H1 (cell line): ENCODE data around the gene ZDHHC22. TPM values are rescaled to one million over a fixed set of nuclear protein-coding genes. Genes with fewer than 3 reads are reported as not detected.

Source experiments
- CTCF ChIA-PET: fragments of 300-600 bp; sonication (Branson Sonifier 250); formaldehyde crosslinking; loops from one replicate; lab custom pipeline; 2021; ENCODE audit not compliant: partially characterized antibody; lab: Charles Lee
- POLR2A ChIA-PET: fragments of 300-600 bp; sonication (Branson Sonifier 250); formaldehyde crosslinking; loops from one replicate; lab custom pipeline; 2021; ENCODE audit warnings: inconsistent platforms; ENCODE audit not compliant: partially characterized antibody; lab: Charles Lee
- DNase-seq, 2 experiments: peaks; one replicate each; pipeline versions ENCODE4 v3.0.0 to v3.0.0-alpha.2; 2010 to 2022; ENCODE audit warnings: low spot score in 2 of 2, low read depth in 1 of 2, mixed read lengths in 1 of 2
- FAIRE-seq: peaks from 2 replicates; lab custom pipeline; 2011; peaks lifted over from hg19 to GRCh38; lab: Jason Lieb, UNC
- H2AFZ ChIP-seq: 2 replicates; pipeline ENCODE4 v1.8.1; 2012; ENCODE audit warnings: low read length, inconsistent platforms
- H2AK5ac ChIP-seq: 2 replicates; pipeline ENCODE4 v1.6.1; 2013; ENCODE audit warnings: low read depth, low read length
- H2BK120ac ChIP-seq: replicated peaks from 2 replicates; pipeline ENCODE3; 2013; ENCODE audit warnings: low read depth, low read length, inconsistent platforms
- H2BK12ac ChIP-seq: 2 replicates; pipeline ENCODE4 v1.6.1; 2013; ENCODE audit warnings: low read depth, low read length
- H2BK15ac ChIP-seq: 2 replicates; pipeline ENCODE4 v1.6.1; 2013; ENCODE audit warnings: low read length
- H2BK20ac ChIP-seq: 2 replicates; pipeline ENCODE4 v1.6.1; 2013; ENCODE audit warnings: low read length
- H2BK5ac ChIP-seq: 2 replicates; pipeline ENCODE4 v1.6.1; 2013; ENCODE audit warnings: low read depth, low read length
- H3K14ac ChIP-seq: 2 replicates; pipeline ENCODE4 v1.6.1; 2013; ENCODE audit warnings: inconsistent platforms; ENCODE audit not compliant: insufficient read length
- H3K18ac ChIP-seq: 2 replicates; pipeline ENCODE4 v1.6.1; 2013; ENCODE audit warnings: low read length; ENCODE audit errors: extremely low read depth
- H3K23ac ChIP-seq: 2 replicates; pipeline ENCODE4 v1.6.1; 2013; ENCODE audit warnings: inconsistent platforms; ENCODE audit not compliant: insufficient read length
- H3K23me2 ChIP-seq: 2 replicates; pipeline ENCODE4 v1.6.1; 2013; ENCODE audit warnings: low read depth, low read length
- H3K27ac ChIP-seq: 2 replicates; pipeline ENCODE4 v1.6.1; 2011; ENCODE audit warnings: low read depth, low read length, inconsistent platforms
- H3K27me3 ChIP-seq, 4 experiments: replicated peaks in 1 of 4; 1 replicate in 1 of 4; 2 replicates in 3 of 4; pipeline versions ENCODE4 v1.6.1 to v1.8.1; 2011 to 2013; ENCODE audit warnings: low read length in 3 of 4, mild to moderate bottlenecking in 3 of 4, inconsistent platforms in 2 of 4, mixed read lengths in 2 of 4, moderate library complexity in 1 of 4; ENCODE audit not compliant: control insufficient read depth in 3 of 4, insufficient read depth in 3 of 4; ENCODE audit errors: extremely low read depth in 1 of 4
- H3K36me3 ChIP-seq, 4 experiments: 2 replicates each; pipeline versions ENCODE4 v1.6.1 to v1.8.1; 2011 to 2013; ENCODE audit warnings: mild to moderate bottlenecking in 4 of 4, low read length in 3 of 4, moderate library complexity in 2 of 4, control low read depth in 1 of 4, inconsistent platforms in 1 of 4; ENCODE audit not compliant: insufficient read depth in 4 of 4, control insufficient read depth in 2 of 4
- H3K4ac ChIP-seq: replicated peaks from 2 replicates; pipeline ENCODE3; 2013; ENCODE audit warnings: low read length, low read depth, mixed read lengths, inconsistent platforms; ENCODE audit not compliant: insufficient read length
- H3K4me1 ChIP-seq, 4 experiments: replicated peaks in 1 of 4; 1 replicate in 1 of 4; 2 replicates in 3 of 4; pipeline versions ENCODE4 v1.6.1 to v1.8.1; 2011 to 2013; ENCODE audit warnings: low read length in 3 of 4, inconsistent platforms in 2 of 4, mixed read lengths in 1 of 4; ENCODE audit not compliant: insufficient read depth in 4 of 4, control insufficient read depth in 3 of 4
- H3K4me2 ChIP-seq, 2 experiments: 2 replicates each; pipeline versions ENCODE4 v1.6.1 to v1.8.1; 2011 to 2013; ENCODE audit warnings: low read depth in 2 of 2, low read length in 2 of 2, control low read depth in 1 of 2, inconsistent platforms in 1 of 2, mild to moderate bottlenecking in 1 of 2; ENCODE audit not compliant: insufficient read depth in 1 of 2
- H3K4me3 ChIP-seq, 4 experiments: fragments of 200-600, 300-600 bp in 1 of 4; sonication (generic), shearing (Covaris generic), sonication (Bioruptor Twin) in 1 of 4; 2 replicates each; pipeline versions ENCODE4 v1.5.1 to v1.8.1; 2011 to 2016; ENCODE audit warnings: low read length in 4 of 4, low read depth in 3 of 4, control low read depth in 2 of 4, inconsistent platforms in 2 of 4, mild to moderate bottlenecking in 2 of 4, mixed read lengths in 1 of 4, moderate library complexity in 1 of 4; ENCODE audit not compliant: insufficient read depth in 2 of 4; ENCODE audit errors: extremely low read depth in 1 of 4
- H3K56ac ChIP-seq: replicated peaks from 2 replicates; pipeline ENCODE3; 2013; ENCODE audit warnings: low read depth, mild to moderate bottlenecking, mixed read lengths, low read length, inconsistent platforms; ENCODE audit not compliant: insufficient read length
- H3K79me1 ChIP-seq: 2 replicates; pipeline ENCODE4 v1.6.1; 2013; ENCODE audit warnings: low read depth, low read length, control low read depth
- H3K79me2 ChIP-seq, 2 experiments: 2 replicates each; pipeline versions ENCODE4 v1.6.1 to v1.8.1; 2012 to 2013; ENCODE audit warnings: low read length in 2 of 2, mild to moderate bottlenecking in 2 of 2, inconsistent platforms in 1 of 2; ENCODE audit not compliant: insufficient read depth in 2 of 2, control insufficient read depth in 1 of 2
- H3K9ac ChIP-seq, 4 experiments: replicated peaks in 1 of 4; 1 replicate in 1 of 4; 2 replicates in 3 of 4; pipeline versions ENCODE4 v1.6.1 to v1.8.1; 2011 to 2013; ENCODE audit warnings: low read depth in 3 of 4, low read length in 3 of 4, control low read depth in 2 of 4, mild to moderate bottlenecking in 2 of 4, moderate library complexity in 2 of 4, inconsistent platforms in 1 of 4; ENCODE audit errors: extremely low read depth in 1 of 4
- H3K9me3 ChIP-seq, 2 experiments: 2 replicates each; pipeline versions ENCODE4 v1.6.1 to v1.8.1; 2012 to 2013; ENCODE audit warnings: mild to moderate bottlenecking in 2 of 2, moderate library complexity in 2 of 2, control low read depth in 1 of 2, inconsistent platforms in 1 of 2, low read depth in 1 of 2, low read length in 1 of 2, mixed read lengths in 1 of 2; ENCODE audit not compliant: insufficient read depth in 2 of 2
- H4K20me1 ChIP-seq, 2 experiments: replicated peaks in 1 of 2; 2 replicates each; pipeline versions ENCODE3 to v1.8.1; 2011 to 2013; ENCODE audit warnings: inconsistent platforms in 2 of 2, low read length in 2 of 2, mild to moderate bottlenecking in 1 of 2; ENCODE audit not compliant: insufficient read depth in 2 of 2, control insufficient read depth in 1 of 2
- H4K5ac ChIP-seq: 2 replicates; pipeline ENCODE4 v1.6.1; 2013; ENCODE audit warnings: low read length, low read depth, mixed read lengths, inconsistent platforms; ENCODE audit not compliant: insufficient read length
- H4K8ac ChIP-seq: 2 replicates; pipeline ENCODE4 v1.8.0; 2013; ENCODE audit warnings: mild to moderate bottlenecking, moderate library complexity, low read length, inconsistent platforms; ENCODE audit not compliant: insufficient read depth; ENCODE audit errors: extremely low read depth
- H4K91ac ChIP-seq: replicated peaks from 2 replicates; pipeline ENCODE3; 2013; ENCODE audit warnings: low read length, mixed read lengths, inconsistent platforms; ENCODE audit not compliant: insufficient read length
- CEBPB ChIP-seq: IDR thresholded peaks from 2 replicates; pipeline ENCODE4 v1.6.1; 2012; ENCODE audit warnings: low read depth, low read length
- CHD1 ChIP-seq: IDR thresholded peaks from 2 replicates; pipeline ENCODE4 v1.6.1; 2012; ENCODE audit warnings: low read depth, low read length, improper control_type of control experiment
- EP300 ChIP-seq, 2 experiments: IDR thresholded peaks; 1 replicate in 1 of 2; 2 replicates in 1 of 2; pipeline ENCODE4 v1.6.1; 2011 to 2012; ENCODE audit warnings: low read depth in 2 of 2, low read length in 2 of 2, mild to moderate bottlenecking in 2 of 2, borderline replicate concordance in 1 of 2, inconsistent platforms in 1 of 2, moderate library complexity in 1 of 2
- GABPA ChIP-seq: IDR thresholded peaks from 2 replicates; pipeline ENCODE4 v1.6.1; 2011; ENCODE audit warnings: mild to moderate bottlenecking, low read length, moderate library complexity, borderline replicate concordance; ENCODE audit not compliant: insufficient read depth
- POLR2A ChIP-seq, 2 experiments: IDR thresholded peaks; 1 replicate in 1 of 2; 2 replicates in 1 of 2; pipeline ENCODE4 v1.6.1; 2011; ENCODE audit warnings: low read depth in 2 of 2, low read length in 2 of 2, mild to moderate bottlenecking in 2 of 2; ENCODE audit errors: control extremely low read depth in 1 of 2
- RBBP5 ChIP-seq: IDR thresholded peaks from 2 replicates; pipeline ENCODE4 v1.7.1; 2012; ENCODE audit warnings: low read depth, mild to moderate bottlenecking, inconsistent platforms, low read length, moderate library complexity, borderline replicate concordance
- RNF2 ChIP-seq: fragments of 200-900, 300-1000 bp; sonication (generic); IDR thresholded peaks from 2 replicates; pipeline ENCODE4 v1.7.1; 2016; ENCODE audit warnings: borderline replicate concordance, low read depth, mild to moderate bottlenecking, antibody characterized with exemption, low read length; ENCODE audit not compliant: poor library complexity, severe bottlenecking; ENCODE audit errors: missing control alignments
- SIN3A ChIP-seq, 2 experiments: IDR thresholded peaks in 1 of 2; conservative IDR thresholded peaks in 1 of 2; 2 replicates each; pipeline ENCODE4 v1.6.1; 2011 to 2012; ENCODE audit warnings: low read length in 2 of 2, improper control_type of control experiment in 1 of 2, low read depth in 1 of 2, mild to moderate bottlenecking in 1 of 2
- SIRT6 ChIP-seq: IDR thresholded peaks from one replicate; pipeline ENCODE4 v1.7.1; 2012; ENCODE audit warnings: low read length, inconsistent platforms
- SRF ChIP-seq: IDR thresholded peaks from 2 replicates; pipeline ENCODE4 v1.6.1; 2011; ENCODE audit warnings: mild to moderate bottlenecking, low read depth, low read length, moderate library complexity
- TBP ChIP-seq: IDR thresholded peaks from 2 replicates; pipeline ENCODE4 v1.6.1; 2011; ENCODE audit warnings: low read depth, low read length, improper control_type of control experiment
- TCF12 ChIP-seq: IDR thresholded peaks from 2 replicates; pipeline ENCODE4 v1.6.1; 2011; ENCODE audit warnings: low read depth, mild to moderate bottlenecking, low read length
- YY1 ChIP-seq: IDR thresholded peaks from 2 replicates; pipeline ENCODE4 v1.6.1; 2011; ENCODE audit warnings: low read depth, mild to moderate bottlenecking, low read length
- ZNF274 ChIP-seq: IDR thresholded peaks from 2 replicates; pipeline ENCODE4 v1.7.0; 2012; ENCODE audit warnings: low read length, borderline replicate concordance; ENCODE audit errors: extremely low read depth
- WGBS, 2 experiments: shearing (Covaris generic) in 1 of 2; methylation state at CpG; one replicate each; pipeline versions ENCODE4 v1.1.6 to v1.1.7; 2013 to 2015; ENCODE audit warnings: low lambda C conversion rate in 2 of 2, mixed read lengths in 2 of 2, inconsistent platforms in 1 of 2, low coverage in 1 of 2, missing lambda C conversion rate in 1 of 2; ENCODE audit not compliant: insufficient replicate concordance in 2 of 2, insufficient coverage in 1 of 2, insufficient read length in 1 of 2; ENCODE audit errors: extremely low coverage in 1 of 2, missing lambda C conversion rate in 1 of 2; 5-methylcytosine and 5-hydroxymethylcytosine counted together
- polyA plus RNA-seq, 7 experiments: library from polyadenylated mRNA; depleted of rRNA in 3 of 7; stranded (reverse) in 5 of 7; unstranded in 2 of 7; fragments of >200 nt in 5 of 7; fragments of 200-250 nt in 2 of 7; gene quantifications; 1 replicate in 5 of 7; 2 replicates in 1 of 7; 4 replicates in 1 of 7; pipeline versions ENCODE4 v1.2.1 to v1.2.3, GENCODE V29; 2011 to 2013; ENCODE audit warnings: missing spikeins in 2 of 7, mixed read lengths in 2 of 7
- total RNA-seq: library from RNA; stranded (reverse); fragmentation: NEBNext Ultra II Directional; extraction: Animal tissue kit (Norgen Biotek cat#: 25700); gene quantifications from 2 replicates; pipeline ENCODE4 v1.2.1, GENCODE V29; 2021

The ZDHHC22 gene
- total and polyA plus RNA-seq, 2 of the 8 experiments (the other 6 are each of a cell fraction or from before 2014, with no cell fraction given): 23.8 to 55.2 TPM

DNA sequence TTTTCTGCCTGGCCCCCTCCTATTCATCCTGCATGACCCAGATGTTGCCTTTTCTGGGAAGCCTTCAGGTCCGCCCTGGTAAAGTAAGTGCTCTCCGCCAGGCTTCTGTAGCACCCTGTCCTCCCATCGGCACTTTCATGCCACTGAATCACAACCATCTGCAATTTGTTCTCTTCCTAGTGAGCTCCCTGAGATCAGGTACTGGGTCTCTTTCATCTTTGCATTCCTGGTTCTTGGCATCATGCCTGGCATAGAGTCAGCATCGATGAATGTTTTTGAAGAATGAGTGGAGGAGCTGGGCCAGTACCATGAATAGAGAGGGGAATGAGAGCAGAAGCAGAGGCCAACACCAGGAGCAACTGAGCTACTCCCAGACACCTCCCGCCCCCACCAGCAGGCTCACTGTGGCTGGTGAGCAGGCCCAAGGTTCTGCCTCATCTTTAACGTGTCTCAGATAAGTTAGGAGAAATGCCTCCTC lies 13.1 kb downstream of the ZDHHC22 start:
- Histone ChIP-seq H2BK5ac (no peak overlapping the region), H3K4me2 (no peak overlapping the region), H2BK120ac (no peak overlapping the region), H3K9me3 (no peaks in the 10 kb centered on the region), H3K4ac (no peak overlapping the region), H4K5ac (no peak overlapping the region), H4K20me1 (peaks cover 4 to 7% of the 10 kb centered on the region in 2 experiments), H3K18ac (no peak overlapping the region), H3K9ac (no peak overlapping the region), H3K79me2 (no peaks in the 10 kb centered on the region), H2BK15ac (no peak overlapping the region), H3K79me1 (peaks cover 2% of the 10 kb centered on the region; the same call in 1 of the 2 replicates), H3K23me2 (peaks cover 8% of the 10 kb centered on the region), H3K27ac (no peak overlapping the region), H3K4me3 (no peak overlapping the region), H3K14ac (no peak overlapping the region), H2AK5ac (no peak overlapping the region), H3K23ac (no peak overlapping the region), H4K8ac (no peak overlapping the region), H2BK20ac (no peak overlapping the region), H3K4me1 (peaks cover 4 to 20% (median 14%) of the 10 kb centered on the region in 4 experiments), H2BK12ac (no peak overlapping the region), H3K56ac (no peak overlapping the region), H3K27me3 (peaks cover 0 to 2% (median 0%) of the 10 kb centered on the region in 4 experiments; a peak in 1 of 7 replicates), H2AFZ (no peak overlapping the region), H3K36me3 (peaks cover 0 to 3% (median 0%) of the 10 kb centered on the region in 4 experiments; a peak in 1 of 8 replicates), H4K91ac (no peak overlapping the region)
- ChIA-PET CTCF (interaction anchor here (0.7 to 56.8 kb wide), 6 partner anchors 5 to 75 kb away, joined by 3 to 1490 read pairs (median 5); partner anchors contain the start of genes CIPC and ZDHHC22), POLR2A (interaction anchor here (1.2 to 9.3 kb wide), 4 partner anchors 19 to 57 kb away, joined by 3 to 69 read pairs (median 3); no protein-coding TSS in a partner anchor)
- FAIRE-seq (no peak), DNase-seq (no peak)
- WGBS, 2 experiments: 93% methylated on average over 6 of the region's 6 CpGs; no CpG with 5 or more reads in 1 of the 2 experiments
- TF ChIP-seq POLR2A (IDR thresholded peaks at IDR 0.05; ENCODE audit: control extremely low read depth in 1 of 2, low read depth in 2 of 2, low read length in 2 of 2) (no peak), TBP (no peak), GABPA (no peak), SIN3A (conservative IDR thresholded peaks at IDR 0.05 in 1 of 2, IDR thresholded peaks at IDR 0.05 in 1 of 2; ENCODE audit: low read depth in 1 of 2, low read length in 2 of 2) (no peak), SRF (no peak), ZNF274 (no peak), SIRT6 (no peak), RBBP5 (no peak), YY1 (no peak), CHD1 (no peak), CEBPB (no peak), EP300 (IDR thresholded peaks at IDR 0.05; ENCODE audit: borderline replicate concordance in 1 of 2, low read depth in 2 of 2, low read length in 2 of 2) (no peak), RNF2 (no peak), TCF12 (no peak)
